Mesendoderm (in vitro differentiated cells): ENCODE results near the gene ATP5F1E. TPM values are rescaled to one million over a fixed set of nuclear protein-coding genes. Genes with fewer than 3 reads are reported as not detected.

Source experiments
- DNase-seq: peaks from one replicate; pipeline ENCODE4 v3.0.0; 2013
- H2AK5ac ChIP-seq: 2 replicates; pipeline ENCODE4 v1.6.1; 2013; ENCODE audit warnings: low read length, inconsistent platforms
- H2BK120ac ChIP-seq: 2 replicates; pipeline ENCODE4 v1.6.1; 2013; ENCODE audit warnings: low read depth, mild to moderate bottlenecking, low read length, moderate library complexity, mixed read lengths
- H2BK15ac ChIP-seq: replicated peaks from 2 replicates; pipeline ENCODE4 v1.6.1; 2013; ENCODE audit warnings: low read depth, mild to moderate bottlenecking, moderate library complexity
- H2BK5ac ChIP-seq: 2 replicates; pipeline ENCODE4 v1.6.1; 2013; ENCODE audit warnings: low read length, inconsistent platforms
- H3K18ac ChIP-seq: 2 replicates; pipeline ENCODE4 v1.6.1; 2013; ENCODE audit warnings: mild to moderate bottlenecking, low read length, mixed read lengths
- H3K23ac ChIP-seq: one replicate; pipeline ENCODE4 v1.6.1; 2013; ENCODE audit warnings: low read length
- H3K27ac ChIP-seq: 2 replicates; pipeline ENCODE4 v1.5.1; 2013; ENCODE audit warnings: low read depth, mild to moderate bottlenecking, inconsistent platforms, low read length, moderate library complexity
- H3K27me3 ChIP-seq: 2 replicates; pipeline ENCODE4 v1.6.1; 2013; ENCODE audit warnings: low read length, control low read depth, mild to moderate bottlenecking, inconsistent platforms; ENCODE audit not compliant: insufficient read depth, poor library complexity
- H3K36me3 ChIP-seq: 2 replicates; pipeline ENCODE4 v1.6.1; 2013; ENCODE audit warnings: low read length, inconsistent platforms; ENCODE audit not compliant: control insufficient read depth, insufficient read depth
- H3K4ac ChIP-seq: one replicate; pipeline ENCODE4 v1.6.1; 2013; ENCODE audit warnings: low read depth, mild to moderate bottlenecking, low read length, moderate library complexity
- H3K4me1 ChIP-seq: 2 replicates; pipeline ENCODE4 v1.6.1; 2013; ENCODE audit warnings: low read depth, low read length, inconsistent platforms; ENCODE audit not compliant: control insufficient read depth
- H3K4me2 ChIP-seq: 2 replicates; pipeline ENCODE4 v1.6.1; 2013; ENCODE audit warnings: low read length
- H3K4me3 ChIP-seq: 2 replicates; pipeline ENCODE4 v1.5.1; 2013; ENCODE audit warnings: mild to moderate bottlenecking, low read length
- H3K56ac ChIP-seq: one replicate; pipeline ENCODE4 v1.6.1; 2013; ENCODE audit warnings: low read length
- H3K79me1 ChIP-seq: 2 replicates; pipeline ENCODE4 v1.6.1; 2013; ENCODE audit warnings: low read length, inconsistent platforms
- H3K79me2 ChIP-seq: 2 replicates; pipeline ENCODE4 v1.6.1; 2013; ENCODE audit warnings: mild to moderate bottlenecking, low read length; ENCODE audit not compliant: control insufficient read depth, insufficient read depth
- H3K9ac ChIP-seq: 2 replicates; pipeline ENCODE4 v1.6.1; 2013; ENCODE audit warnings: low read length, inconsistent platforms
- H4K5ac ChIP-seq: one replicate; pipeline ENCODE4 v1.6.1; 2013; ENCODE audit warnings: low read length
- H4K8ac ChIP-seq: one replicate; pipeline ENCODE4 v1.6.1; 2013; ENCODE audit warnings: low read depth, mild to moderate bottlenecking, control low read depth, low read length, moderate library complexity
- WGBS: extraction: QIAGEN DNeasy Blood & Tissue Kit; methylation state at CpG from one replicate; pipeline ENCODE4 v1.1.7; 2013; ENCODE audit warnings: low lambda C conversion rate, missing lambda C conversion rate; ENCODE audit not compliant: insufficient coverage; ENCODE audit errors: extremely low coverage; 5-methylcytosine and 5-hydroxymethylcytosine counted together
- polyA plus RNA-seq, 2 experiments: library from polyadenylated mRNA; stranded (reverse); fragments of 200-250 nt; gene quantifications; one replicate each; pipeline ENCODE4 v1.2.3, GENCODE V29; 2013

ATP5F1E gene
- polyA plus RNA-seq (2013, experiment 1 of 2), result 61.1 TPM
- 59.6 TPM for polyA plus RNA-seq (2013, experiment 2 of 2)

GRCh38 chr20:59032023-59032712 lies at the start of gene ATP5F1E:
Gene ATP5F1E (minus strand): TSS chr20:59032335. CDS start chr20:59032251, 84 bp downstream.
- peak within 1 kb of the TSS; percentile 44 for H3K4ac ChIP-seq
- H3K36me3 ChIP-seq, result peaks cover 4% of the 10 kb centered on the region
- H2AK5ac ChIP-seq, result no peak within 1 kb of the TSS
- no peak within 1 kb of the TSS for H3K27ac ChIP-seq
- WGBS, result no CpG with 5 or more reads among the region's 86 CpGs
- peak within 1 kb of the TSS; percentile 98 for H3K56ac ChIP-seq
- peak within 1 kb of the TSS; percentile 82 for H4K8ac ChIP-seq
- peaks cover 13% of the 10 kb centered on the region for H3K79me1 ChIP-seq
- H2BK5ac ChIP-seq, result peak within 1 kb of the TSS; percentile 55
- H3K9ac ChIP-seq, result peak within 1 kb of the TSS; percentile 95
- no peak within 1 kb of the TSS for H4K5ac ChIP-seq
- peak within 1 kb of the TSS; percentile 71 for H3K18ac ChIP-seq
- H3K4me2 ChIP-seq, result peak within 1 kb of the TSS; percentile 90
- H3K4me1 ChIP-seq, result peaks cover 3% of the 10 kb centered on the region
- H3K27me3 ChIP-seq, result no peaks in the 10 kb centered on the region
- no peak within 1 kb of the TSS for H2BK120ac ChIP-seq
- H2BK15ac ChIP-seq, result no peak within 1 kb of the TSS
- H3K4me3 ChIP-seq, result peak within 1 kb of the TSS; percentile 85
- peaks cover 12% of the 10 kb centered on the region for H3K79me2 ChIP-seq
- H3K23ac ChIP-seq, result peak within 1 kb of the TSS; percentile 95
- peak; percentile 97 for DNase-seq

- Histone ChIP-seq H2BK120ac (no peak overlapping the region), H3K36me3 (no peaks in the 10 kb centered on the region), H3K79me1 (no peaks in the 10 kb centered on the region), H3K23ac (no peak overlapping the region), H3K9ac (no peak overlapping the region), H3K4me3 (no peak overlapping the region), H2AK5ac (no peak overlapping the region), H3K56ac (no peak overlapping the region), H2BK5ac (no peak overlapping the region), H3K4me1 (no peaks in the 10 kb centered on the region), H3K79me2 (no peaks in the 10 kb centered on the region), H3K4ac (no peak overlapping the region), H3K4me2 (no peak overlapping the region), H3K18ac (no peak overlapping the region), H2BK15ac (no peak overlapping the region), H4K8ac (no peak overlapping the region), H3K27me3 (no peaks in the 10 kb centered on the region), H4K5ac (no peak overlapping the region), H3K27ac (no peak overlapping the region)
- no CpG with 5 or more reads among the region's 3 CpGs for WGBS
- DNase-seq, result no peak
Observed at GRCh38 chr20:59081036-59081435, 48.9 kb upstream of the ATP5F1E start.

GRCh38 chr20:59078231-59078630 lies 46.1 kb upstream of the ATP5F1E start:
- Histone ChIP-seq H3K4me2 (no peak overlapping the region), H4K8ac (no peak overlapping the region), H3K23ac (no peak overlapping the region), H2BK15ac (no peak overlapping the region), H3K27ac (no peak overlapping the region), H3K18ac (no peak overlapping the region), H3K4me3 (no peak overlapping the region), H2AK5ac (no peak overlapping the region), H2BK5ac (no peak overlapping the region), H3K27me3 (no peaks in the 10 kb centered on the region), H4K5ac (no peak overlapping the region), H3K36me3 (no peaks in the 10 kb centered on the region), H3K79me2 (no peaks in the 10 kb centered on the region), H3K4ac (no peak overlapping the region), H3K9ac (no peak overlapping the region), H3K79me1 (no peaks in the 10 kb centered on the region), H3K4me1 (no peaks in the 10 kb centered on the region), H2BK120ac (no peak overlapping the region), H3K56ac (no peak overlapping the region)
- WGBS, result no CpG with 5 or more reads among the region's 5 CpGs
- no peak for DNase-seq

- Histone ChIP-seq H3K23ac (no peak overlapping the region), H3K36me3 (no peaks in the 10 kb centered on the region), H3K79me1 (no peaks in the 10 kb centered on the region), H3K4ac (no peak overlapping the region), H2BK120ac (no peak overlapping the region), H3K27me3 (no peaks in the 10 kb centered on the region), H3K9ac (no peak overlapping the region), H3K4me1 (no peaks in the 10 kb centered on the region), H3K4me3 (no peak overlapping the region), H3K4me2 (no peak overlapping the region), H4K8ac (no peak overlapping the region), H3K79me2 (no peaks in the 10 kb centered on the region), H4K5ac (no peak overlapping the region), H2AK5ac (no peak overlapping the region), H2BK15ac (no peak overlapping the region), H2BK5ac (no peak overlapping the region), H3K56ac (no peak overlapping the region), H3K27ac (no peak overlapping the region), H3K18ac (no peak overlapping the region)
- DNase-seq, result no peak
- WGBS, result no CpG with 5 or more reads among the region's 1 CpG
Observed at GRCh38 chr20:59077705-59078104, 45.6 kb upstream of the ATP5F1E start.

- H3K79me2 ChIP-seq, result no peaks in the 10 kb centered on the region
Observed at GRCh38 chr20:59075934-59076508, 43.9 kb upstream of the ATP5F1E start.

More at GRCh38 chr20:59075934-59076508, 43.9 kb upstream of the ATP5F1E start:
- Histone ChIP-seq H3K27me3 (no peaks in the 10 kb centered on the region), H3K56ac (no peak overlapping the region), H3K4ac (no peak overlapping the region), H3K9ac (no peak overlapping the region), H3K18ac (no peak overlapping the region), H2BK15ac (no peak overlapping the region), H2BK5ac (no peak overlapping the region), H4K5ac (no peak overlapping the region), H3K4me2 (no peak overlapping the region), H3K36me3 (no peaks in the 10 kb centered on the region), H3K79me1 (no peaks in the 10 kb centered on the region), H2AK5ac (no peak overlapping the region), H3K4me3 (no peak overlapping the region), H3K23ac (no peak overlapping the region), H2BK120ac (no peak overlapping the region), H4K8ac (no peak overlapping the region), H3K27ac (no peak overlapping the region), H3K4me1 (no peaks in the 10 kb centered on the region)
- DNase-seq, result no peak
- no CpG with 5 or more reads among the region's 4 CpGs for WGBS
